ENCODE results near the gene AGAP2. TPM values are rescaled to one million over a fixed set of nuclear protein-coding genes. Genes with fewer than 3 reads are reported as not detected.
A peak's percentile ranks its signal among the peaks of the same experiment; 100 is the strongest.

Gene AGAP2
- polyA plus RNA-seq, 3 donors = 0.20 to 3.4 (median 0.65) TPM

- H3K79me2 ChIP-seq (ENCODE audit: insufficient read depth, low read length) = peaks cover 17% of the 10 kb centered on the region
- Mint-ChIP-seq H3K36me3 (peaks cover 5 to 9% of the 10 kb centered on the region in 2 donors), H3K4me1 (peaks cover 54% of the 10 kb centered on the region), H3K27ac (peak overlapping the region in 1 of 7 donors; percentile 36), H3K27me3 (ENCODE audit: low read depth in 3 of 3) (peaks cover 0 to 4% (median 0%) of the 10 kb centered on the region in 3 donors), H3K4me3 (no peak overlapping the region), H3K9me3 (peaks cover 0 to 7% (median 0%) of the 10 kb centered on the region in 7 donors)
- H3K9ac ChIP-seq (ENCODE audit: insufficient read depth, low read length, poor library complexity, severe bottlenecking) = no peak overlapping the region
- TF ChIP-seq CTCF (IDR thresholded peaks at IDR 0.05) = no peak
- H3K27me3 ChIP-seq (ENCODE audit: control insufficient read depth in 2 of 2, insufficient read depth in 2 of 2, low read length in 2 of 2) = no peaks in the 10 kb centered on the region
- 83% methylated on average over 1 of the region's 1 CpG for WGBS (ENCODE audit: insufficient coverage)
- no peaks in the 10 kb centered on the region for H3K36me3 ChIP-seq (replicated peaks in 1 of 2; ENCODE audit: control insufficient read depth in 1 of 2, insufficient read depth in 2 of 2, low read length in 2 of 2)
- no peaks in the 10 kb centered on the region for H3K9me3 ChIP-seq (replicated peaks in 1 of 2; ENCODE audit: control insufficient read depth in 1 of 2, insufficient read depth in 1 of 2, low read length in 2 of 2)
- no peak for DNase-seq
- H4K20me1 ChIP-seq (ENCODE audit: insufficient read depth, low read length) = no peaks in the 10 kb centered on the region
- H3K4me2 ChIP-seq (replicated peaks; ENCODE audit: extremely low read depth, low read length, poor library complexity, severe bottlenecking) = no peak overlapping the region
- H2AFZ ChIP-seq (ENCODE audit: insufficient read depth, low read depth, low read length, poor library complexity, severe bottlenecking) = no peak overlapping the region
- peak overlapping the region in 1 of 2 donors; percentile 81 for H3K27ac ChIP-seq (ENCODE audit: low read depth in 1 of 2, low read length in 2 of 2)
- H3K4me1 ChIP-seq (ENCODE audit: control insufficient read depth in 1 of 2, insufficient read depth in 2 of 2, low read length in 2 of 2) = peaks cover 52 to 53% of the 10 kb centered on the region in 2 donors
- H3K4me3 ChIP-seq (replicated peaks in 1 of 3; ENCODE audit: low read depth in 2 of 3, low read length in 3 of 3) = no peak overlapping the region
- intact Hi-C loops (cut with micrococcal nuclease) = loop anchor here in 1 of 2 donors (5.0 kb wide), 1 partner anchor 68 kb away; the partner anchor contains the start of gene CTDSP2
These were observed 41.2 kb upstream of the AGAP2 start for GRCh38 chr12:57779736-57780135.

- Histone ChIP-seq H3K9me3 (replicated peaks in 1 of 2; ENCODE audit: control insufficient read depth in 1 of 2, insufficient read depth in 1 of 2, low read length in 2 of 2) (no peaks in the 10 kb centered on the region), H3K4me2 (replicated peaks; ENCODE audit: extremely low read depth, low read length, poor library complexity, severe bottlenecking) (no peak overlapping the region), H3K4me3 (replicated peaks in 1 of 3; ENCODE audit: low read depth in 2 of 3, low read length in 3 of 3) (no peak overlapping the region), H3K79me2 (ENCODE audit: insufficient read depth, low read length) (peaks cover 4% of the 10 kb centered on the region), H3K9ac (ENCODE audit: insufficient read depth, low read length, poor library complexity, severe bottlenecking) (no peak overlapping the region), H3K27ac (ENCODE audit: low read depth in 1 of 2, low read length in 2 of 2) (no peak overlapping the region), H3K27me3 (ENCODE audit: control insufficient read depth in 2 of 2, insufficient read depth in 2 of 2, low read length in 2 of 2) (no peaks in the 10 kb centered on the region), H2AFZ (ENCODE audit: insufficient read depth, low read depth, low read length, poor library complexity, severe bottlenecking) (no peak overlapping the region), H3K36me3 (replicated peaks in 1 of 2; ENCODE audit: control insufficient read depth in 1 of 2, insufficient read depth in 2 of 2, low read length in 2 of 2) (no peaks in the 10 kb centered on the region), H4K20me1 (ENCODE audit: insufficient read depth, low read length) (no peaks in the 10 kb centered on the region), H3K4me1 (ENCODE audit: control insufficient read depth in 1 of 2, insufficient read depth in 2 of 2, low read length in 2 of 2) (peaks cover 52 to 54% of the 10 kb centered on the region in 2 donors)
- no peak overlapping the region for H3K27ac Mint-ChIP-seq
- WGBS (ENCODE audit: insufficient coverage) = no CpG with 5 or more reads among the region's 7 CpGs
- H3K9me3 Mint-ChIP-seq = peaks cover 0 to 7% (median 0%) of the 10 kb centered on the region in 7 donors
- H3K4me1 Mint-ChIP-seq = peaks cover 50% of the 10 kb centered on the region
- intact Hi-C loops (cut with micrococcal nuclease) = no loop called here
- no peak overlapping the region for H3K4me3 Mint-ChIP-seq
- H3K27me3 Mint-ChIP-seq (ENCODE audit: low read depth in 3 of 3) = peaks cover 0 to 4% (median 0%) of the 10 kb centered on the region in 3 donors
- no peak for TF ChIP-seq CTCF (IDR thresholded peaks at IDR 0.05)
- H3K36me3 Mint-ChIP-seq = peaks cover 6 to 9% of the 10 kb centered on the region in 2 donors
- DNase-seq = no peak
These were observed 39.4 kb upstream of the AGAP2 start for GRCh38 chr12:57777911-57778310.

Data from CD14-positive monocyte (primary cell).